GM21825 (cell line): ENCODE measurements around the gene CADPS2.

Source experiments
- ATAC-seq: cut with Tn5 transposase; IDR thresholded peaks from one replicate; pipeline ENCODE4 v1.9.1; 2021; ENCODE audit warnings: mild to moderate bottlenecking, moderate library complexity; ENCODE audit not compliant: unreplicated experiment

The CADPS2 gene

GRCh38 chr7:122886357-122887081 is at the start of gene CADPS2:
CADPS2 (minus strand) TSS chr7:122886460; CDS start chr7:122886337, 123 bp downstream.
- ATAC-seq = peak; percentile 72

- no peak for ATAC-seq
Measured at GRCh38 chr7:122935620-122936019, 49.4 kb upstream of the CADPS2 start.

GRCh38 chr7:122919643-122920181 is 33.5 kb upstream of the CADPS2 start:
- ATAC-seq = no peak

GRCh38 chr7:122914812-122915211 is 28.6 kb upstream of the CADPS2 start:
- ATAC-seq = no peak

GRCh38 chr7:122913608-122914007 is 27.3 kb upstream of the CADPS2 start:
- no peak for ATAC-seq

GRCh38 chr7:122902751-122903495 is 16.7 kb upstream of the CADPS2 start:
- ATAC-seq = no peak

GRCh38 chr7:122901250-122901649 is 15.0 kb upstream of the CADPS2 start:
- ATAC-seq = no peak

GRCh38 chr7:122896509-122896908 is 10.2 kb upstream of the CADPS2 start:
- ATAC-seq = no peak

- no peak for ATAC-seq
Measured at GRCh38 chr7:122893486-122893885, 7.2 kb upstream of the CADPS2 start.

- no peak for ATAC-seq
Measured at GRCh38 chr7:122889116-122889515, 2.9 kb upstream of the CADPS2 start.

GRCh38 chr7:122887848-122888247 is 1.6 kb upstream of the CADPS2 start:
- ATAC-seq = no peak

- no peak for ATAC-seq
Measured at GRCh38 chr7:122887198-122887597, 938 bp upstream of the CADPS2 start.

GRCh38 chr7:122885583-122886356 is 490 bp downstream of the CADPS2 start:
- peak; percentile 27 for ATAC-seq

- no peak for ATAC-seq
Measured at GRCh38 chr7:122884186-122884585, 2.1 kb downstream of the CADPS2 start.

GRCh38 chr7:122883049-122883680 is 3.1 kb downstream of the CADPS2 start:
- no peak for ATAC-seq

- no peak for ATAC-seq
Measured at GRCh38 chr7:122881324-122881723, 4.9 kb downstream of the CADPS2 start.

- ATAC-seq = no peak
Measured at GRCh38 chr7:122869260-122869659, 17.0 kb downstream of the CADPS2 start.

GRCh38 chr7:122867471-122867980 is 18.7 kb downstream of the CADPS2 start:
- no peak for ATAC-seq

GRCh38 chr7:122864838-122865237 is 21.4 kb downstream of the CADPS2 start:
- no peak for ATAC-seq

GRCh38 chr7:122864016-122864415 is 22.2 kb downstream of the CADPS2 start:
- ATAC-seq = no peak

GRCh38 chr7:122858320-122858719 is 27.9 kb downstream of the CADPS2 start:
- no peak for ATAC-seq
